ENCODE measurements around the gene PPP6R1.

DNA sequence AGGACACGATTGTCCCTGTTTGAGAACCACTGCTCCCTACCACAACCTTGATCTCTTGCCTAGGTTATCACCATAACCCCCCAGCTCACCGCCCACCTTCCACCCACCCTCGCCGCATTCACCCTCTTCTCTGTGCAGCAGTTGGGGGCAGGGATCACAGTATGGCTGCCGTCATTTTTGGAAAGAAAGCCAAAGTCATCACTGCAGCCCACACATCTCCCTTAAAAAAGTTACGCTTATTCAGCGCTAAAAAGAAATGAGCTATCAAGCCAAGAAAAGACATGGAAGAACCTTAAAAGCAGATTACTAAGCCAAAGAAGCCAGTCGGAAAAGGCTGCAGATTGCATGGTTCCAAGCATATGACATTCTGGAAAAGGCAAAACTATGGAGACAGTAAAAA is 10.5 kb upstream of the PPP6R1 start:
- TF ChIP-seq POLR2A (IDR thresholded peaks at IDR 0.05; ENCODE audit: insufficient read depth in 1 of 2, low read depth in 2 of 2, low read length in 2 of 2) (no peak), ZNF530 (CRISPR knock-in tag; IDR thresholded peaks at IDR 0.05; ENCODE audit: low read depth) (no peak), NCOA1 (CRISPR knock-in tag; IDR thresholded peaks at IDR 0.05) (no peak)
